Stimulated activated CD4-positive, alpha-beta T cell treated with anti-CD3 and anti-CD28 coated beads, Interleukin-4, amount 100 ng/mL, for 4 hours (primary cell): Measurements from ENCODE around the gene CDR2L.

ENCODE experiments used
- DNase-seq, 2 experiments: peaks; one replicate each; pipeline ENCODE4 v3.0.0-alpha.2; 2020

CDR2L gene

DNA sequence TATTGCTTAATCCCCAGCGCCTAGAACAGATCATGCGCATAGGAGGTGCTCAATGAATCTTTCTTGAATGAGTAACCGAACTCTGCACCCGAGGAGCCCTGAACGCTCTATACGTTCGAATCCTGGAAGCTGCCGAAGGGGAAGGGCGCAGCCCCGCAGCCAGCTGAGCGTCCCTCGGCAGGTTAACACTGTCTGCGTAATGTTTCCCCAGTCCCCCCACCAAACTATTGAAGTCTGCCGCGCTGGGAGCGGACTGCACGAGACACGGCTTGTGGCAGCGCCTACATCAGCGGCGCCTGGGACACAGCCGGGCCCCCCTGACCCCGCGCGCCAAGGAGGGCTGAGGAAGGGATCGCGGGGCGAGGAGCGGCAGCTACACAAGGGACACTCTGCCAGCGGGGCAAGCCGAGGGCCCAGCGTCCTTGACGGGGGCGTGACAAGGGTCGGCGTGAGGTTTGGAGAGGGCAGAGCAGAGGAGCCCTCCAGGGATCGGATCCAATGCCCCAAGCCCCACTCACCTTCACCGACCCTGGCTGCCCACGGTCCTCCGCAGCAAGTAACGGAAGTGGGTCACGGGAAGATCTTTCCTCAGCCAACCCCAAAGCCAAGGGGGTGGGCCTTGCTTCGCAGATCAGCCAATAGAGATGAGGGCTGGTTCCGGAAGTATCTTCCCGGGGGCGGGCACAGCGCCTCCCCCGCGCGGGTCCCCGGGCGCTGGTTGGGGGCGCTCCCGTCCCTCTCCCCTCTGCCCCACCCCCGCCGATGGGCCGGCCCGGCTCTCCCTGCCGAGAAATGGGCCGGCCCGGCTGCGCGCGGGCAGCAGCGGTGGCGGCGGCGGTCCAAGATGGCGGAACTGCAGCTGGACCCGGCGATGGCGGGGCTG is 59.2 kb downstream of the CDR2L start, which contains the start of the genes ATP5PD and KCTD2:
Gene ATP5PD (minus strand): TSS at position 563 of the 883 bp plus-strand sequence. CDS start 4,319 bp downstream, outside the sequence.
Gene KCTD2 (plus strand): TSS at position 819 of the 883 bp plus-strand sequence. CDS start 26 bp downstream, at position 845.
- peak; percentile 93 to 94 for DNase-seq

DNA sequence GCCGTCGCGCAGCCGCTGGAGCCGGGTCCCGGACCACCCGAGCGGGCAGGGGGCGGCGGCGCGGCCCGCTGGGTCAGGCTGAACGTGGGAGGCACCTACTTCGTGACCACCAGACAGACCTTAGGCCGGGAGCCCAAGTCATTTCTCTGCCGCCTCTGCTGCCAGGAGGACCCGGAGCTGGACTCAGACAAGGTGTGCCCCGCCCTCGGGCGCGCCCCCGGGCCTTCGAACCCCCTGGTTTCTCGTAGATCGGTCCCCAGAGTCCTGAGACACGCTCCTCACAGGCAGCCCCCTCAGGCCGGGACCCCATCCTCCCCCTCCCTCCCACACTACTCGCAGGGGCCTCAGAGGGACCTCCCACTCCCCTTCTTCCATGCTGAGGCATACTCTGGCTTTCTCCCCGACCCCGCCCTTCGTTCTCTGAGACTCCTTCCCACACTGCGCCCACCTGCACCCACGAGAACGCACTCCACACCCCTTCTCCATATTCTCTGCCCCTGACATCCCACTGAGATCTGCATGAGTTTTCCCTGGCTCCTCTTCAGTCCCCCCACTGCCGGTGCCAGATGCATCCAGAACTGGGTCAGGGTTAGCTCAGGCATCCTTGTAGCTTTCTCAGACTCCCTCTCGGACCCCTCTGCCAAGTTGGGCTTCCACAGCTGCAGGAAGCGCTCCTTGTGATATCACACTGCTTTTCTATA is 60.1 kb downstream of the CDR2L start:
- DNase-seq, result peak; percentile 25 to 49

DNA sequence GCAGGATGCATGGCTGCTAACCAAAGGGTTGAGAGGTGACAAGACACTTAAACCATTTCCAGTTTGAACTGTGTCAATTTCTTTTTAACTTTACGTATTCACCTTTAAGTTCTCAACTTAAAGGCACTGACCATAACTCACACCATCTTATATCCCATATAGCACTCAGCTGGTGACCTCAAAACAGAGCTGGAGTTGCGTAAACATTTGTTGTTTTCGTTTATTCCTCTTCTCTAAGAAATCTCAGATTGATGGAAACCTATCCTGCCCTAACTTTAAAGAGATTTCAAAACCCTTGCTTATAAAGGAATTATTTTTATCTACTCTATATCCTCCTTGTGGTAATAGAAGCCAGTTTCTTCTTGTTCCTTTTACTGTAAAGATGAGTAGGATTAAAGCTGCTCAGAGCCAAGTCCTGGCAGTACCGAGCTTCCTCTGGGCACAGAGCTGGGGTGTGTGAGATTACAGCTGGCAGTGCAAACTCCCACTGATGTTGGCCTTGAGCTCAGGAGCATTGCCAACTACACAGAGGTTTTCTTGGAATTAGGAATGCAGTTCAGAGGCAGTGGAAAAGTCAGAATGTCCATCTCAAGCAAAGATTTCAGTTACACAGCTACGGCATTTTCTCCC is 60.9 kb downstream of the CDR2L start:
- DNase-seq, result no peak

DNA sequence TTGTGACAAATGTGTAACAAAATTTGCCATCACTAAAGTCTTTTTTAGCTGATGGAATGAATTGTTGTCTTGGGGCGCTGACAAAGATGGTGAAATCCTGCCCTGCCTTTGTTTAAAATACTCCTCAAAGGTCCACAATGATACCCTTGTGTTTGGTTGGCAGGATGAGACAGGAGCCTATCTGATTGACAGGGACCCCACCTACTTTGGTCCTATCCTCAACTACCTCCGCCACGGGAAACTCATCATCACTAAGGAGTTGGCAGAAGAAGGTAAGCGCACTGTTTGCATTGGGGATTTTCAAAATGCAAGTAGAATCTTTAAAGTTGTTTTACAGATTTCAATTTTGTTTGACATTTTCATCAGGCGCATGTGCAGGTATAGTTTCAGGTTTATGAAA is 61.6 kb downstream of the CDR2L start:
- DNase-seq, result no peak

DNA sequence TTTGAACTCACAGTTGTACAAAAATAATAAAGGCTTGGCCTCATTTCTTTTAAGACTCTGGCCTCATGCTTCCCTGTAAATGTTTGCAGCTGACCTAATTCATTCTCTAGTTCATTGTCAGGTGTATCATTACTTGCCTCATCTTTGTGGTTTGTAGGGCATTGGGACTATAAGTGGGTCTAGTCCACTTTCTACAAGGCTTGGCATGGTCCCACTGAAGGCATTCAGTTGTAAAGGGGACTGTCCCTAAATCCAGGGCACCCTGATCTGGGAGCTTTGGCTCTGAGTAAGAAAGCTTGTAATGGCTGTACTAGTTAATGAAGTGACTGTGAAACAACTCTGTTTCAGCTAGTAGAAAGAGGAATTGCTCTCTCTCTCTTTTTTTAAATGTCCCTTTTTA is 62.3 kb downstream of the CDR2L start:
- DNase-seq, result no peak

DNA sequence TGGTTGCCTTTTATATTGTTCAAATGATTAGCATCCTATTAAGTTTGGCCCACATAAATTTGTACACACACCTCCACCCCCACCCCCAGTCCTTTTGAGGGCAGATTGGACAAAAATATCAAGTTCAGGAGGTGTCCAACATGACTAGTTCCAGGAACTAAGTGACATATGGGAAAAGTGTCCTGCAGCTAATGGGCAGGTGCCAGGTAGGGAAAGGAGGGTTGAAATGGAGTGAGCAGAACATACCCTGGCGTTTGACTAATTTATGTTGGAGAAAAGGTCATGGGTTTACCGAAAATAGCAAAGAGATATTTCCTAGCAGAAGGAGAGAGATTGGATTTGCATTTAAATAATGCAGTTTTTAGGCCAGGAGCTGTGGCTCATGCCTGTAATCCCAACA is 64.5 kb downstream of the CDR2L start:
- no peak for DNase-seq
